PFSK-1 (cell line): ENCODE measurements around the gene VEGFD.

Source experiments
- TAF1 ChIP-seq: IDR thresholded peaks from 2 replicates; pipeline ENCODE4 v1.6.1; 2012; ENCODE audit warnings: low read length, control low read depth, borderline replicate concordance; ENCODE audit not compliant: insufficient read depth
- TF ChIP-seq, protein P1 (sequence below), 2 experiments: IDR thresholded peaks; 2 replicates each; pipeline versions ENCODE4 v1.6.1 to v1.8.0; 2011 to 2012; ENCODE audit warnings: low read depth in 2 of 2, low read length in 2 of 2, control low read depth in 1 of 2, inconsistent platforms in 1 of 2, mild to moderate bottlenecking in 1 of 2, moderate library complexity in 1 of 2; ENCODE audit not compliant: insufficient read depth in 1 of 2

DNA sequence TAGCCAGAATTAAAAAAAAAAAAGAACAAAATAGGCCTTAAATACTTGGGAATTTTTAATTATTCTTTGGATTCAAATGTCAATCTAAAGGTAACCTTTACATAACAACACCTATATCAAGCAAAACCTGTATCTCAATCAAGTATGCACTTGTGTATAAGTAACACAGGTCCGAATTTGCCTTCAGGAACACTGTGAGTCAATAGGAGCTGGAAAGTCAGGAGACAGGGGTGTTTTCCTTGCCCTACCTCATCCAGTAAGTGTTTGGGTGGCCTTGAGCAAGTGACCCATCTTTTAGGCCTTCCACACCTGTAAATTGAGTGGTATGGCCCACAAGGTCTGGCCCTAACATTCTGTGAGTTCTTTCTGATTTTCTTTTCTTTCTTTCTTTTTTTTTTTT lies 40.8 kb upstream of the VEGFD start:
- TF ChIP-seq, protein P1, sequence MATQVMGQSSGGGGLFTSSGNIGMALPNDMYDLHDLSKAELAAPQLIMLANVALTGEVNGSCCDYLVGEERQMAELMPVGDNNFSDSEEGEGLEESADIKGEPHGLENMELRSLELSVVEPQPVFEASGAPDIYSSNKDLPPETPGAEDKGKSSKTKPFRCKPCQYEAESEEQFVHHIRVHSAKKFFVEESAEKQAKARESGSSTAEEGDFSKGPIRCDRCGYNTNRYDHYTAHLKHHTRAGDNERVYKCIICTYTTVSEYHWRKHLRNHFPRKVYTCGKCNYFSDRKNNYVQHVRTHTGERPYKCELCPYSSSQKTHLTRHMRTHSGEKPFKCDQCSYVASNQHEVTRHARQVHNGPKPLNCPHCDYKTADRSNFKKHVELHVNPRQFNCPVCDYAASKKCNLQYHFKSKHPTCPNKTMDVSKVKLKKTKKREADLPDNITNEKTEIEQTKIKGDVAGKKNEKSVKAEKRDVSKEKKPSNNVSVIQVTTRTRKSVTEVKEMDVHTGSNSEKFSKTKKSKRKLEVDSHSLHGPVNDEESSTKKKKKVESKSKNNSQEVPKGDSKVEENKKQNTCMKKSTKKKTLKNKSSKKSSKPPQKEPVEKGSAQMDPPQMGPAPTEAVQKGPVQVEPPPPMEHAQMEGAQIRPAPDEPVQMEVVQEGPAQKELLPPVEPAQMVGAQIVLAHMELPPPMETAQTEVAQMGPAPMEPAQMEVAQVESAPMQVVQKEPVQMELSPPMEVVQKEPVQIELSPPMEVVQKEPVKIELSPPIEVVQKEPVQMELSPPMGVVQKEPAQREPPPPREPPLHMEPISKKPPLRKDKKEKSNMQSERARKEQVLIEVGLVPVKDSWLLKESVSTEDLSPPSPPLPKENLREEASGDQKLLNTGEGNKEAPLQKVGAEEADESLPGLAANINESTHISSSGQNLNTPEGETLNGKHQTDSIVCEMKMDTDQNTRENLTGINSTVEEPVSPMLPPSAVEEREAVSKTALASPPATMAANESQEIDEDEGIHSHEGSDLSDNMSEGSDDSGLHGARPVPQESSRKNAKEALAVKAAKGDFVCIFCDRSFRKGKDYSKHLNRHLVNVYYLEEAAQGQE (IDR thresholded peaks at IDR 0.05; ENCODE audit: insufficient read depth in 1 of 2, low read depth in 2 of 2, low read length in 2 of 2): no peak
- TF ChIP-seq TAF1: no peak
